ENCODE results near the gene KIAA1328.
"Not testable (repeated sequence)": the region's sequence is repeated elsewhere in the genome, so short reads cannot be mapped to it uniquely, and the experiment has no call there.

KIAA1328 gene

GRCh38 chr18:36843199-36843598 lies 14.3 kb downstream of the KIAA1328 start:
- Mint-ChIP-seq H3K27ac (no peak overlapping the region), H3K9me3 (peaks cover 5% of the 10 kb centered on the region), H3K4me3 (no peak overlapping the region), H3K36me3 (ENCODE audit: low read depth) (peaks cover 61% of the 10 kb centered on the region), H3K4me1 (ENCODE audit: low read depth) (no peaks in the 10 kb centered on the region), H3K27me3 (no peaks in the 10 kb centered on the region)

- Mint-ChIP-seq H3K4me3 (no peak overlapping the region), H3K9me3 (peaks cover 5% of the 10 kb centered on the region), H3K27ac (no peak overlapping the region), H3K4me1 (ENCODE audit: low read depth) (no peaks in the 10 kb centered on the region), H3K27me3 (no peaks in the 10 kb centered on the region), H3K36me3 (ENCODE audit: low read depth) (peaks cover 56% of the 10 kb centered on the region)
Measured at GRCh38 chr18:36843784-36844183, 14.9 kb downstream of the KIAA1328 start.

GRCh38 chr18:36848609-36849008 lies 19.7 kb downstream of the KIAA1328 start:
- peaks cover 56% of the 10 kb centered on the region for H3K36me3 Mint-ChIP-seq (ENCODE audit: low read depth)

DNA sequence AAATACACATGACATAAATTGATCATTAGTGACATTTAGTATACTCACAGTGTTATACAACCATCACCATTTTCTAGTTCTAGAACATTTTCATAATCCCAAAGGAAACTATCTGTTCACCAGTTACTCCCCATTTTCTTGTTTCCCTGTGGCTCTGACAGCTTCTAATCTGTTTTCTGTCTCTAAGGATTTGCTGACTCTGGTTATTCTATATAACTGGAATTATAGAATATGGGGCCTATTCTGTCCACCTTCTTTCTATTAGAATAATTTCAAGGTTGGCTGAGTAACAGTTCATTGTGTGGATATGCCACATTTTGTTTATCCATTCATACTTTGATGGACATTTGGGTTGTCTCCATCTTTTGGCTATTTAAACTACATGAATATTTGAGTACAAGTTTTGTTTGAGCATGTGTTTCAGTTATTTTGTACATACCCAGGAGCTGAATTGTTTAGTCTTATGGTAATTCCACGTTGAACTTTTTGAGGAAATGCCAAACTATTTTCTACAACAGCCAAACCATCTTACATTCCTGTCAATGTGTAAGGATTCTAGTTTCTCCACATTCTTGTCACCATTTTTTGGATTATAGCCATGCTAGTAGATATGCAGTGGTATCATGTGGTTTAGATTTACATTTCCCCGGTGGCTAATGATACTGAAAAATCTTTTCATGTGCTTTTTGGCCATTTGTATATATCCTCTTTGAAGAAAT lies 20.5 kb downstream of the KIAA1328 start:
- Mint-ChIP-seq H3K9me3 (peaks cover 3% of the 10 kb centered on the region), H3K27ac (no peak overlapping the region), H3K4me3 (no peak overlapping the region), H3K36me3 (ENCODE audit: low read depth) (peaks cover 59% of the 10 kb centered on the region), H3K27me3 (no peaks in the 10 kb centered on the region), H3K4me1 (ENCODE audit: low read depth) (peaks cover 6% of the 10 kb centered on the region)

More at GRCh38 chr18:36848609-36849008, 19.7 kb downstream of the KIAA1328 start:
- Mint-ChIP-seq H3K27me3 (no peaks in the 10 kb centered on the region), H3K4me3 (no peak overlapping the region), H3K27ac (no peak overlapping the region), H3K4me1 (ENCODE audit: low read depth) (peaks cover 6% of the 10 kb centered on the region), H3K9me3 (peaks cover 3% of the 10 kb centered on the region)

DNA sequence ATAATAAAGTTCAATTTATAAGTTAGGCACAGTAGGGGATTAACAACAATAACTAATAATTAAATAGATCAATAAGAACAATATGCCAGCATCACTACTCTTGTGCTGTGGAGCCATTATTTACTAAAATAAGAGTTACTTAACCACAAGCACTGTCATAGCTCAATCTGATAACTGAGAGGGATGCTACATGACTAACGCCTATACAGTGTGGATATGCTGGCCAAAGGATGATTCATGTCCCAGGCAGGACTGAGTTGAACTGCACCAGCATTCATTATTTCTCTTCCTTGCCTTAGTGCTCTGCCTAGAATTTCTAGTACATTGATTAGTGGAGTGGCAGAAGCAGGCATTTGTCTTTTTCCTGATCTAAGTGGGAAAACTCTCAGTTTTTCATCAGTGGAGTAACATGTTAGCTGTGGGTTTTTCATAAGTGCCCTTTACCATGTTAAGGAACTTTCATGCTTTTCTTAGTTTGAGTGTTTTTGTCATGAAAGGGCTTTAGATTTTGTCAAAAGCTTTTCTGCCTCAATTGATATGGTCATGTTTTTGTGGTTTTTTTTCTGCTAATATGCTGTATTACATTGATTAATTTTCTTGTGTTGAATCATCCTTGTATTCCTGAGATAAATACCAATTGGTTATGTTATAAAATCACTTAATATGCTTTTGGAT lies 21.7 kb downstream of the KIAA1328 start:
- Mint-ChIP-seq H3K9me3 (peaks cover 3% of the 10 kb centered on the region), H3K4me1 (ENCODE audit: low read depth) (peaks cover 6% of the 10 kb centered on the region), H3K27ac (no peak overlapping the region), H3K36me3 (ENCODE audit: low read depth) (peaks cover 64% of the 10 kb centered on the region), H3K27me3 (no peaks in the 10 kb centered on the region), H3K4me3 (no peak overlapping the region)

DNA sequence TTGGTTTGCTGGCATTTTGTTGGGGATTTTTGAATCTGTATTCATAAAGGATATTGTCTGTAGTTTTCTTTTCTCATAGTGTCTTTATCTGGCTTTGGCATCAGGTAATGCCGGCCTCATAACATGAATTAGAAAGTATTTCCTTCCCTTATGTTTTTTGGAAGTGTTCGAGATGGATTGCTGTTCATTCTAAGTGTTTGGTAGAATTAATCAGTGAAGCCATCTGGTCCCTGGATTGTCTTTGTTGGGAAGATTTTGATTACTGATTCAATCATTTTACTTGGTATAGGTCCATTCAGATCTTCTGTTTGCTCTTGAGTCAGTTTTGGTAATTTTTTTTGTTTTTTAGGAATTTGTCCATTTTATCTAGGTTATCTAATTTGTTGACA lies 22.3 kb downstream of the KIAA1328 start:
- Mint-ChIP-seq H3K36me3 (ENCODE audit: low read depth) (peaks cover 68% of the 10 kb centered on the region), H3K27ac (no peak overlapping the region), H3K4me3 (no peak overlapping the region), H3K27me3 (no peaks in the 10 kb centered on the region), H3K9me3 (peaks cover 3% of the 10 kb centered on the region), H3K4me1 (ENCODE audit: low read depth) (peaks cover 6% of the 10 kb centered on the region)

- Mint-ChIP-seq H3K4me1 (ENCODE audit: low read depth) (no peaks in the 10 kb centered on the region), H3K27ac (no peak overlapping the region), H3K36me3 (ENCODE audit: low read depth) (peaks cover 55% of the 10 kb centered on the region), H3K9me3 (peaks cover 3% of the 10 kb centered on the region), H3K27me3 (no peaks in the 10 kb centered on the region), H3K4me3 (no peak overlapping the region)
Measured at GRCh38 chr18:36856815-36857214, 27.9 kb downstream of the KIAA1328 start.

GRCh38 chr18:36862182-36862581 lies 33.3 kb downstream of the KIAA1328 start:
- Mint-ChIP-seq H3K9me3 (no peaks in the 10 kb centered on the region), H3K27me3 (no peaks in the 10 kb centered on the region), H3K36me3 (ENCODE audit: low read depth) (peaks cover 50% of the 10 kb centered on the region), H3K27ac (no peak overlapping the region), H3K4me3 (no peak overlapping the region), H3K4me1 (ENCODE audit: low read depth) (no peaks in the 10 kb centered on the region)

GRCh38 chr18:36867056-36867455 lies 38.1 kb downstream of the KIAA1328 start:
- no peaks in the 10 kb centered on the region for H3K27me3 Mint-ChIP-seq
- H3K9me3 Mint-ChIP-seq, result no peaks in the 10 kb centered on the region
- H3K4me1 Mint-ChIP-seq (ENCODE audit: low read depth), result peaks cover 1% of the 10 kb centered on the region
- no peak overlapping the region for H3K4me3 Mint-ChIP-seq
- H3K36me3 Mint-ChIP-seq (ENCODE audit: low read depth), result peaks cover 61% of the 10 kb centered on the region
- H3K27ac Mint-ChIP-seq, result no peak overlapping the region

- no peaks in the 10 kb centered on the region for H3K27me3 Mint-ChIP-seq
- peaks cover 7% of the 10 kb centered on the region for H3K4me1 Mint-ChIP-seq (ENCODE audit: low read depth)
- no peak overlapping the region for H3K4me3 Mint-ChIP-seq
- H3K36me3 Mint-ChIP-seq (ENCODE audit: low read depth), result peaks cover 49% of the 10 kb centered on the region
- H3K9me3 Mint-ChIP-seq, result no peaks in the 10 kb centered on the region
- no peak overlapping the region for H3K27ac Mint-ChIP-seq
Measured at GRCh38 chr18:36871801-36872200, 42.9 kb downstream of the KIAA1328 start.

DNA sequence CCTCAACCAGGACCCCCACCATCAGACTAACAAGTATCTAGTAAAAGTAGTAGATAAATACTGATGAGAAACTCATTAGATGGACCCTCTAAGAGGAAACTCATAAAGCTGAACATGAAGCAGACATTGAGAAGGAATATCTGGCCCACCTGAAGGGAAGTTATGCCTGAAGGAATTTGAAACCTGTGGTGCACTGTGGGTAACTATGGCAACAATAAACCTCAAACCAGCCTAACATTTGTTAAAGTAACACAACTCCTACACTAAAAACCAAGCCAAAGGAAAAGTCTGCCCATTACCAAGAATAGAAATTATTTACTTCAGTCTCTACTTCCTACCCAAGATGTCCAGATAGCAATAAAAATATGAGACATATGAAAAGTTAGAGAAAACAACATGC lies 43.4 kb downstream of the KIAA1328 start:
- peaks cover 7% of the 10 kb centered on the region for H3K4me1 Mint-ChIP-seq (ENCODE audit: low read depth)
- H3K36me3 Mint-ChIP-seq (ENCODE audit: low read depth), result peaks cover 49% of the 10 kb centered on the region
- no peak overlapping the region for H3K27ac Mint-ChIP-seq
- no peaks in the 10 kb centered on the region for H3K9me3 Mint-ChIP-seq
- no peaks in the 10 kb centered on the region for H3K27me3 Mint-ChIP-seq
- no peak overlapping the region for H3K4me3 Mint-ChIP-seq

- H3K36me3 Mint-ChIP-seq (ENCODE audit: low read depth), result peaks cover 49% of the 10 kb centered on the region
- not testable (repeated sequence) for H3K4me3 Mint-ChIP-seq; H3K4me1 Mint-ChIP-seq (ENCODE audit: low read depth); H3K27me3 Mint-ChIP-seq; H3K27ac Mint-ChIP-seq; H3K9me3 Mint-ChIP-seq
Measured at GRCh38 chr18:36873826-36874225, 44.9 kb downstream of the KIAA1328 start.

- H3K36me3 Mint-ChIP-seq (ENCODE audit: low read depth), result peaks cover 37% of the 10 kb centered on the region
Measured at GRCh38 chr18:36879796-36880195, 50.9 kb downstream of the KIAA1328 start.

DNA sequence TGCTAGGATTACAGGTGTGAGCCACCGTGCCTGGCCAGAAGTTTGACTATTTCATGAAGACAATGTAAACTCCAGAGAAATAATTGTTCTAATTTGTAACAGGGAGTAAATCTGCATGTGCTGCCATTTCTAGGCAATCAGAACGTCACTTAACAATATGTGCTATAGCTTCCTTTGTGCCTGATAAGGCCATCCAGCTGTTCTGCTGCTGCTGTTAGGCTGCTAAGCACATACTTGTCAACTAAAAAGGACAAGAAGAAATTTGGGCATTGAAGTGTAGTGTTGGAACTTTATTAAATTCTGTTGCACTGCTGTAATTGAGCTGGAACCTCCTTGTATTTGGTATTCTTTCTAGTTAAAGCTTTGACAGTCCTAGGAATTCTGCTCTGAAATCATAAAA lies 57.1 kb downstream of the KIAA1328 start:
- no peaks in the 10 kb centered on the region for H3K9me3 Mint-ChIP-seq

More at GRCh38 chr18:36879796-36880195, 50.9 kb downstream of the KIAA1328 start:
- not testable (repeated sequence) for H3K27ac Mint-ChIP-seq; H3K27me3 Mint-ChIP-seq; H3K4me3 Mint-ChIP-seq; H3K4me1 Mint-ChIP-seq (ENCODE audit: low read depth); H3K9me3 Mint-ChIP-seq

GRCh38 chr18:36887114-36887513 lies 58.2 kb downstream of the KIAA1328 start:
- no peaks in the 10 kb centered on the region for H3K4me1 Mint-ChIP-seq (ENCODE audit: low read depth)
- peaks cover 28% of the 10 kb centered on the region for H3K36me3 Mint-ChIP-seq (ENCODE audit: low read depth)
- no peak overlapping the region for H3K4me3 Mint-ChIP-seq
- no peaks in the 10 kb centered on the region for H3K27me3 Mint-ChIP-seq
- no peak overlapping the region for H3K27ac Mint-ChIP-seq
- no peaks in the 10 kb centered on the region for H3K9me3 Mint-ChIP-seq

More for the DNA sequence above, 57.1 kb downstream of the KIAA1328 start:
- Mint-ChIP-seq H3K4me1 (ENCODE audit: low read depth) (no peaks in the 10 kb centered on the region), H3K36me3 (ENCODE audit: low read depth) (peaks cover 28% of the 10 kb centered on the region), H3K27me3 (no peaks in the 10 kb centered on the region), H3K4me3 (no peak overlapping the region), H3K27ac (no peak overlapping the region)

All from stimulated activated naive CD8-positive, alpha-beta T cell treated with anti-CD3 and anti-CD28 coated beads, Interleukin-15, Interleukin-2, amounts not matched to agents 100 ng/mL and 50 ng/mL, for 24 hours (primary cell).